ENCODE results near the gene ADGRG6.

GRCh38 chr6:142443102-142443501, 141.3 kb downstream of the ADGRG6 start:
- no peak for TF ChIP-seq CTCF (conservative IDR thresholded peaks at IDR 0.05 in 1 of 2, IDR thresholded peaks at IDR 0.05 in 1 of 2; ENCODE audit: low read depth in 1 of 2, low read length in 2 of 2)
- TF ChIP-seq EZH2 (IDR thresholded peaks at IDR 0.05; ENCODE audit: low read length, missing control alignments) = no peak
